WTC11 (cell line): ENCODE data around the gene PGAP3.

Source experiments
- CTCF ChIP-seq: fragments of 200-600 bp; IDR thresholded peaks from 2 replicates; pipeline ENCODE4 v1.8.0; 2022; ENCODE audit warnings: antibody characterized with exemption
- JAZF1 ChIP-seq: fragments of 250-450 bp; sonication (Bioruptor Pico); IDR thresholded peaks from 2 replicates; pipeline ENCODE4 v1.9.0; 2021; ENCODE audit warnings: moderate library complexity, mild to moderate bottlenecking, inconsistent platforms
- JUN ChIP-seq: sonication (generic); formaldehyde crosslinking; IDR thresholded peaks from 2 replicates; pipeline ENCODE4 v1.8.0; 2023; ENCODE audit warnings: mild to moderate bottlenecking, missing genetic modification reagents
- ZNF416 ChIP-seq: fragments of 250-450 bp; sonication (Bioruptor Pico); IDR thresholded peaks from 2 replicates; pipeline ENCODE4 v1.9.0; 2021; ENCODE audit warnings: mild to moderate bottlenecking, inconsistent platforms

- TF ChIP-seq CTCF (no peak), JUN (CRISPR knock-in tag) (no peak), ZNF416 (CRISPR knock-in tag) (no peak), JAZF1 (CRISPR knock-in tag) (no peak)
Measured at GRCh38 chr17:39625198-39625785, 62.6 kb downstream of the PGAP3 start.
